Upper lobe of right lung (tissue), 1 donor: ENCODE results near the gene OR6C1. TPM values are rescaled to one million over a fixed set of nuclear protein-coding genes. Genes with fewer than 3 reads are reported as not detected.
"Not testable (repeated sequence)": the region's sequence is repeated elsewhere in the genome, so short reads cannot be mapped to it uniquely, and the experiment has no call there.

ENCODE experiments used
- ATAC-seq: fragments of 200-7000 bp; cut with Tn5 transposase; one replicate; pipeline ENCODE4 v1.9.1; 2020; ENCODE audit warnings: mild to moderate bottlenecking, moderate library complexity
- DNase-seq: peaks from one replicate; pipeline ENCODE4 v3.0.0-alpha.2; 2020
- H3K27ac ChIP-seq: fragments of 200-600 bp; one replicate; pipeline ENCODE4 v1.8.0; 2022
- H3K27me3 ChIP-seq: fragments of 200-600 bp; one replicate; pipeline ENCODE4 v1.8.0; 2022; ENCODE audit warnings: mild to moderate bottlenecking
- H3K36me3 ChIP-seq: fragments of 200-600 bp; one replicate; pipeline ENCODE4 v1.8.0; 2022
- H3K4me1 ChIP-seq: fragments of 200-600 bp; one replicate; pipeline ENCODE4 v1.8.0; 2022
- H3K4me3 ChIP-seq: fragments of 200-600 bp; one replicate; pipeline ENCODE4 v1.8.0; 2022; ENCODE audit warnings: mild to moderate bottlenecking
- H3K9me3 ChIP-seq: fragments of 200-600 bp; one replicate; pipeline ENCODE4 v1.8.0; 2022
- intact Hi-C: fragments of 100-400 bp; cut with DNase I; formaldehyde crosslinking; loops from one replicate; pipeline ENCODE4 v1.11.0; 2022
- long read RNA-seq: library from polyadenylated mRNA; unstranded; transcript quantifications from one replicate; pipeline ENCODE4 v2.0.0, GENCODE V29; 2021
- total RNA-seq: library from RNA; stranded (reverse); fragmentation: NEBNext Ultra II Directional; extraction: Animal tissue kit (Norgen Biotek cat#: 25700); gene quantifications from one replicate; pipeline ENCODE4 v1.2.1, GENCODE V29; 2021
- TF ChIP-seq, protein P1 (sequence below): fragments of 200-600 bp; IDR thresholded peaks from one replicate; pipeline ENCODE4 v1.8.0; 2022; ENCODE audit warnings: antibody characterized with exemption
- donor health status: DM: no; HTN: yes; CAD: no; lungs with severe emphysema.

The OR6C1 gene
- not detected for total RNA-seq
- long read RNA-seq: 0 reads

DNA sequence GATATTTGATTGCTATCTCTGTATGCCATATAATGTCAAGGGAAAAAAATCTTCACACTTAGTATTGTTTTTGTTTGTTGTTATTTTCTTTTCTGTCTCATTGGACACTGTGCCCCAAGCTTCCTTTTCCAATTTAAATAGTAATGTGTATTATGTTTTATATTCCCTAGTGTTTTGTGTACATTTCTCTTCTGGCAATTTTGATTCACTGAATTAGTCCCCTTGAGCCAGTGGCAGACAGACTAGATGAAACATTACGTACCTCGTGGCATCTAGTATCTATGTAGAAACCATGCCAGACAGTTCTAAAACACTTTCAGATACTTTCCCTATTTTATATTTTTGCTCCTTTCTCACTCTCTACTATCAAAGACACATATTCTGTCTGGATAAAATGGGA lies at the start of gene OR6C1:
TSS of gene OR6C1 (plus strand) at position 301 of the 400 bp plus-strand sequence. CDS start 6,257 bp downstream, outside the sequence.
- Histone ChIP-seq H3K4me3 (no peak within 1 kb of the TSS), H3K9me3 (no peaks in the 10 kb centered on the region), H3K36me3 (no peaks in the 10 kb centered on the region), H3K27ac (no peak within 1 kb of the TSS), H3K27me3 (no peaks in the 10 kb centered on the region), H3K4me1 (no peaks in the 10 kb centered on the region)
- TF ChIP-seq, protein P1, sequence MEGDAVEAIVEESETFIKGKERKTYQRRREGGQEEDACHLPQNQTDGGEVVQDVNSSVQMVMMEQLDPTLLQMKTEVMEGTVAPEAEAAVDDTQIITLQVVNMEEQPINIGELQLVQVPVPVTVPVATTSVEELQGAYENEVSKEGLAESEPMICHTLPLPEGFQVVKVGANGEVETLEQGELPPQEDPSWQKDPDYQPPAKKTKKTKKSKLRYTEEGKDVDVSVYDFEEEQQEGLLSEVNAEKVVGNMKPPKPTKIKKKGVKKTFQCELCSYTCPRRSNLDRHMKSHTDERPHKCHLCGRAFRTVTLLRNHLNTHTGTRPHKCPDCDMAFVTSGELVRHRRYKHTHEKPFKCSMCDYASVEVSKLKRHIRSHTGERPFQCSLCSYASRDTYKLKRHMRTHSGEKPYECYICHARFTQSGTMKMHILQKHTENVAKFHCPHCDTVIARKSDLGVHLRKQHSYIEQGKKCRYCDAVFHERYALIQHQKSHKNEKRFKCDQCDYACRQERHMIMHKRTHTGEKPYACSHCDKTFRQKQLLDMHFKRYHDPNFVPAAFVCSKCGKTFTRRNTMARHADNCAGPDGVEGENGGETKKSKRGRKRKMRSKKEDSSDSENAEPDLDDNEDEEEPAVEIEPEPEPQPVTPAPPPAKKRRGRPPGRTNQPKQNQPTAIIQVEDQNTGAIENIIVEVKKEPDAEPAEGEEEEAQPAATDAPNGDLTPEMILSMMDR: no peak
- ATAC-seq: no peak
- intact Hi-C loops: no loop called here
- DNase-seq: no peak

- H3K4me3 ChIP-seq: no peak overlapping the region
- H3K27ac ChIP-seq: no peak overlapping the region
- DNase-seq (no peak), ATAC-seq (no peak)
- TF ChIP-seq, protein P1: no peak
- H3K36me3 ChIP-seq: no peaks in the 10 kb centered on the region
- no peaks in the 10 kb centered on the region for H3K9me3 ChIP-seq
- H3K27me3 ChIP-seq: no peaks in the 10 kb centered on the region
- intact Hi-C loops: no loop called here
- no peaks in the 10 kb centered on the region for H3K4me1 ChIP-seq
These were observed 33.2 kb upstream of the OR6C1 start for GRCh38 chr12:55280991-55281390.

DNA sequence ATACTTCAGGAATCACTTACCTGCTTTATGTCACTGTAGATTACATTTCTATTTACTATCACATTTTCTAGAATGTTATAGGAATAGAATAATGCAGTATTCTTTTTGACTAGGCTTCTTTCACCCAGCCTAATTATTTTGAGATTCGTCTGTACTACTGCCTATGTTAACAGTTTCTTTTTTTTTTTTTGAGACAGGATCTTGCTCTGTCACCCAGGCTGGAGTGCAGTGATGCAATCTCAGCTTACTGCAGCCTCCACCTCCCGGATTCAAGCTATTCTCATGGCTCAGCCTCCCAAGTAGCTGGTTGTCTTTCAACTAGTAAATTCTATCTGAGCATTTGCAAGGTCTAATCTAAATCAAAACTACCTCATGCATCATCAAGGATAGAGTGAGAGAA lies 24.1 kb upstream of the OR6C1 start:
- TF ChIP-seq, protein P1: no peak
- H3K4me1 ChIP-seq: no peaks in the 10 kb centered on the region
- H3K27ac ChIP-seq: no peak overlapping the region
- no peak overlapping the region for H3K4me3 ChIP-seq
- H3K9me3 ChIP-seq: no peaks in the 10 kb centered on the region
- H3K36me3 ChIP-seq: no peaks in the 10 kb centered on the region
- H3K27me3 ChIP-seq: no peaks in the 10 kb centered on the region
- DNase-seq (no peak), ATAC-seq (no peak)
- intact Hi-C loops: no loop called here

DNA sequence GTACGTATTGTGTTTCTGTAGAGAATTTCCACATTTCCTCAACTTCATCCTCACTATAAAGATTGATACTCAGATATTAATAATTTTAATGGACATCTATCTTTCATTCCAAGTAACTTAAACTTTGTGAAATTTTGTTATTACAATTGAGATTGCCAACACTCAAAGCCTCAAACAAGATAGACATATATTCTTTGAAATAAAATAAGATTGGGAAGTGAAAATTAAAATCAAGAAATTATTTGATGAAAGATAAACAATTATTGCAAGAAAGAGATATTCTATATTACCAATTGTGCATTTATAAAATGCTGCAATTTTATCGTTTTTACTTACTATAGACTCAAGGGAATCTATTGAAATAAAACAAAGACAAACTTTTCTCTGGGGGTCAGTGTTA lies 17.7 kb upstream of the OR6C1 start, which contains the start of gene OR6C6:
TSS of gene OR6C6 (minus strand) at position 101 of the 400 bp plus-strand sequence. CDS start 1,337 bp downstream, outside the sequence.
- H3K9me3 ChIP-seq: no peaks in the 10 kb centered on the region
- intact Hi-C loops: no loop called here
- no peak within 1 kb of the TSS for H3K27ac ChIP-seq
- H3K27me3 ChIP-seq: no peaks in the 10 kb centered on the region
- TF ChIP-seq, protein P1: no peak
- no peak for ATAC-seq
- no peak within 1 kb of the TSS for H3K4me3 ChIP-seq
- DNase-seq: no peak
- no peaks in the 10 kb centered on the region for H3K4me1 ChIP-seq
- no peaks in the 10 kb centered on the region for H3K36me3 ChIP-seq

- ATAC-seq: no peak
- Histone ChIP-seq H3K4me1 (no peaks in the 10 kb centered on the region), H3K9me3 (no peaks in the 10 kb centered on the region), H3K27me3 (no peaks in the 10 kb centered on the region), H3K36me3 (no peaks in the 10 kb centered on the region), H3K27ac (no peak overlapping the region), H3K4me3 (no peak overlapping the region)
- no peak for DNase-seq
- TF ChIP-seq, protein P1: no peak
- intact Hi-C loops: no loop called here
These were observed 6.1 kb downstream of the OR6C1 start for GRCh38 chr12:55320201-55320600.

- DNase-seq, H3K36me3 ChIP-seq, H3K27me3 ChIP-seq, ATAC-seq, H3K4me1 ChIP-seq, H3K9me3 ChIP-seq, intact Hi-C loops, H3K27ac ChIP-seq, H3K4me3 ChIP-seq: not testable (repeated sequence)
These were observed 11.7 kb downstream of the OR6C1 start for GRCh38 chr12:55325801-55326200.
